HEK293 (cell line): ENCODE results near the gene FZD10.

Source experiments
- TCF7L2 ChIP-seq: IDR thresholded peaks from 2 replicates; pipeline ENCODE4 v1.6.1; 2011; ENCODE audit warnings: low read depth, mild to moderate bottlenecking, inconsistent platforms, low read length, moderate library complexity, borderline replicate concordance
- ZNF473 ChIP-seq: fragments of 450-650 bp; formaldehyde crosslinking; IDR thresholded peaks from 2 replicates; pipeline ENCODE4 v1.5.1; 2017; ENCODE audit warnings: missing biosample characterization, missing genetic modification characterization
- ZNF501 ChIP-seq: fragments of 450-650 bp; formaldehyde crosslinking; IDR thresholded peaks from 2 replicates; pipeline ENCODE4 v1.5.1; 2016; ENCODE audit warnings: missing biosample characterization, missing genetic modification characterization
- ZNF530 ChIP-seq: fragments of 450-650 bp; formaldehyde crosslinking; IDR thresholded peaks from 2 replicates; pipeline ENCODE4 v1.5.1; 2016; ENCODE audit warnings: low read depth, missing biosample characterization, missing genetic modification characterization
- ZNF544 ChIP-seq: fragments of 450-650 bp; formaldehyde crosslinking; IDR thresholded peaks from 2 replicates; pipeline ENCODE4 v1.5.0; 2017; ENCODE audit warnings: missing biosample characterization, missing genetic modification characterization
- ZNF777 ChIP-seq: fragments of 450-650 bp; formaldehyde crosslinking; IDR thresholded peaks from 2 replicates; pipeline ENCODE4 v1.5.1; 2017; ENCODE audit warnings: missing biosample characterization, missing genetic modification characterization, borderline replicate concordance
- ZXDB ChIP-seq: fragments of 450-650 bp; formaldehyde crosslinking; IDR thresholded peaks from 2 replicates; pipeline ENCODE4 v1.5.1; 2016; ENCODE audit warnings: missing biosample characterization, missing genetic modification characterization
- TF ChIP-seq, protein P1 (sequence below): fragments of 450-650 bp; formaldehyde crosslinking; IDR thresholded peaks from 2 replicates; pipeline ENCODE4 v1.5.1; 2016; ENCODE audit warnings: missing biosample characterization, missing genetic modification characterization
- TF ChIP-seq, protein P2 (sequence below): fragments of 450-650 bp; formaldehyde crosslinking; IDR thresholded peaks from 2 replicates; pipeline ENCODE4 v1.5.1; 2016; ENCODE audit warnings: missing biosample characterization, missing genetic modification characterization, low read depth
- TF ChIP-seq, protein P3 (sequence below): fragments of 450-650 bp; formaldehyde crosslinking; IDR thresholded peaks from 2 replicates; pipeline ENCODE4 v1.5.1; 2016; ENCODE audit warnings: missing biosample characterization, missing genetic modification characterization
- TF ChIP-seq, protein P4 (sequence below): IDR thresholded peaks from 2 replicates; pipeline ENCODE4 v1.6.1; 2011; ENCODE audit warnings: mild to moderate bottlenecking, low read depth, low read length, borderline replicate concordance

DNA sequence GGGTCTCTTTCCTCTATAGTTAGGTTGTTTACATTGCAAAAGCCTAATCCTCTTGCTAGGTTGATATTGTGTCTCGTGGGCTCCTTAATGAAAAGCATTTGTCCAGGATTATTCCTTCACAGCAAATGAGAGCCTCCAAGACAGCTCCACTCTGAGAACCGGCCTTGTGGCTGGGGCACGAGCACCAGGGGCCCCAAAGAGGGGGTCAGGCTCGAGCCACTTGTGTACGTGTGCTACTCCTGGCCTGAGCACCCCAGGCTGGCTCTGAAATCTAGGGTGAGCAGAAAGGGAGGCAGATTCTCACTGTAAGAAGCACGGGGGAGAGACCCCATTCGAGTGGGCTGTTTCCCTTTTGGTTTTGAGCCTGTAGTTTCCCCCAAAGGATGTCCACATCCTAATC lies 45.0 kb upstream of the FZD10 start:
- TF ChIP-seq, protein P1, sequence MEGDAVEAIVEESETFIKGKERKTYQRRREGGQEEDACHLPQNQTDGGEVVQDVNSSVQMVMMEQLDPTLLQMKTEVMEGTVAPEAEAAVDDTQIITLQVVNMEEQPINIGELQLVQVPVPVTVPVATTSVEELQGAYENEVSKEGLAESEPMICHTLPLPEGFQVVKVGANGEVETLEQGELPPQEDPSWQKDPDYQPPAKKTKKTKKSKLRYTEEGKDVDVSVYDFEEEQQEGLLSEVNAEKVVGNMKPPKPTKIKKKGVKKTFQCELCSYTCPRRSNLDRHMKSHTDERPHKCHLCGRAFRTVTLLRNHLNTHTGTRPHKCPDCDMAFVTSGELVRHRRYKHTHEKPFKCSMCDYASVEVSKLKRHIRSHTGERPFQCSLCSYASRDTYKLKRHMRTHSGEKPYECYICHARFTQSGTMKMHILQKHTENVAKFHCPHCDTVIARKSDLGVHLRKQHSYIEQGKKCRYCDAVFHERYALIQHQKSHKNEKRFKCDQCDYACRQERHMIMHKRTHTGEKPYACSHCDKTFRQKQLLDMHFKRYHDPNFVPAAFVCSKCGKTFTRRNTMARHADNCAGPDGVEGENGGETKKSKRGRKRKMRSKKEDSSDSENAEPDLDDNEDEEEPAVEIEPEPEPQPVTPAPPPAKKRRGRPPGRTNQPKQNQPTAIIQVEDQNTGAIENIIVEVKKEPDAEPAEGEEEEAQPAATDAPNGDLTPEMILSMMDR = no peak
- TF ChIP-seq, protein P2, sequence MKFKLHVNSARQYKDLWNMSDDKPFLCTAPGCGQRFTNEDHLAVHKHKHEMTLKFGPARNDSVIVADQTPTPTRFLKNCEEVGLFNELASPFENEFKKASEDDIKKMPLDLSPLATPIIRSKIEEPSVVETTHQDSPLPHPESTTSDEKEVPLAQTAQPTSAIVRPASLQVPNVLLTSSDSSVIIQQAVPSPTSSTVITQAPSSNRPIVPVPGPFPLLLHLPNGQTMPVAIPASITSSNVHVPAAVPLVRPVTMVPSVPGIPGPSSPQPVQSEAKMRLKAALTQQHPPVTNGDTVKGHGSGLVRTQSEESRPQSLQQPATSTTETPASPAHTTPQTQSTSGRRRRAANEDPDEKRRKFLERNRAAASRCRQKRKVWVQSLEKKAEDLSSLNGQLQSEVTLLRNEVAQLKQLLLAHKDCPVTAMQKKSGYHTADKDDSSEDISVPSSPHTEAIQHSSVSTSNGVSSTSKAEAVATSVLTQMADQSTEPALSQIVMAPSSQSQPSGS (tag by site-specific recombination) = no peak
- TF ChIP-seq, protein P3, sequence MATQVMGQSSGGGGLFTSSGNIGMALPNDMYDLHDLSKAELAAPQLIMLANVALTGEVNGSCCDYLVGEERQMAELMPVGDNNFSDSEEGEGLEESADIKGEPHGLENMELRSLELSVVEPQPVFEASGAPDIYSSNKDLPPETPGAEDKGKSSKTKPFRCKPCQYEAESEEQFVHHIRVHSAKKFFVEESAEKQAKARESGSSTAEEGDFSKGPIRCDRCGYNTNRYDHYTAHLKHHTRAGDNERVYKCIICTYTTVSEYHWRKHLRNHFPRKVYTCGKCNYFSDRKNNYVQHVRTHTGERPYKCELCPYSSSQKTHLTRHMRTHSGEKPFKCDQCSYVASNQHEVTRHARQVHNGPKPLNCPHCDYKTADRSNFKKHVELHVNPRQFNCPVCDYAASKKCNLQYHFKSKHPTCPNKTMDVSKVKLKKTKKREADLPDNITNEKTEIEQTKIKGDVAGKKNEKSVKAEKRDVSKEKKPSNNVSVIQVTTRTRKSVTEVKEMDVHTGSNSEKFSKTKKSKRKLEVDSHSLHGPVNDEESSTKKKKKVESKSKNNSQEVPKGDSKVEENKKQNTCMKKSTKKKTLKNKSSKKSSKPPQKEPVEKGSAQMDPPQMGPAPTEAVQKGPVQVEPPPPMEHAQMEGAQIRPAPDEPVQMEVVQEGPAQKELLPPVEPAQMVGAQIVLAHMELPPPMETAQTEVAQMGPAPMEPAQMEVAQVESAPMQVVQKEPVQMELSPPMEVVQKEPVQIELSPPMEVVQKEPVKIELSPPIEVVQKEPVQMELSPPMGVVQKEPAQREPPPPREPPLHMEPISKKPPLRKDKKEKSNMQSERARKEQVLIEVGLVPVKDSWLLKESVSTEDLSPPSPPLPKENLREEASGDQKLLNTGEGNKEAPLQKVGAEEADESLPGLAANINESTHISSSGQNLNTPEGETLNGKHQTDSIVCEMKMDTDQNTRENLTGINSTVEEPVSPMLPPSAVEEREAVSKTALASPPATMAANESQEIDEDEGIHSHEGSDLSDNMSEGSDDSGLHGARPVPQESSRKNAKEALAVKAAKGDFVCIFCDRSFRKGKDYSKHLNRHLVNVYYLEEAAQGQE (tag by site-specific recombination) = no peak
- TF ChIP-seq TCF7L2 = no peak
- TF ChIP-seq ZNF530 (tag by site-specific recombination) = no peak
- TF ChIP-seq, protein P4, sequence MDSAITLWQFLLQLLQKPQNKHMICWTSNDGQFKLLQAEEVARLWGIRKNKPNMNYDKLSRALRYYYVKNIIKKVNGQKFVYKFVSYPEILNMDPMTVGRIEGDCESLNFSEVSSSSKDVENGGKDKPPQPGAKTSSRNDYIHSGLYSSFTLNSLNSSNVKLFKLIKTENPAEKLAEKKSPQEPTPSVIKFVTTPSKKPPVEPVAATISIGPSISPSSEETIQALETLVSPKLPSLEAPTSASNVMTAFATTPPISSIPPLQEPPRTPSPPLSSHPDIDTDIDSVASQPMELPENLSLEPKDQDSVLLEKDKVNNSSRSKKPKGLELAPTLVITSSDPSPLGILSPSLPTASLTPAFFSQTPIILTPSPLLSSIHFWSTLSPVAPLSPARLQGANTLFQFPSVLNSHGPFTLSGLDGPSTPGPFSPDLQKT = no peak
- no peak for TF ChIP-seq ZXDB (tag by site-specific recombination)
- TF ChIP-seq ZNF473 (tag by site-specific recombination) = no peak
- no peak for TF ChIP-seq ZNF501 (tag by site-specific recombination)
- TF ChIP-seq ZNF777 (tag by site-specific recombination) = no peak
- no peak for TF ChIP-seq ZNF544
